SKM-1 treated with dmso at 0.1 percent for 144 hours (cell line): Measurements from ENCODE around the gene IL18R1.

Source experiments
- DNase-seq: peaks from one replicate; lab custom pipeline; 2025; ENCODE audit not compliant: unreplicated experiment; lab: John Stamatoyannopoulos, UW

IL18R1 gene

GRCh38 chr2:102432386-102432785 lies 76.8 kb downstream of the IL18R1 start:
- DNase-seq, result no peak

GRCh38 chr2:102433973-102434654 lies 78.5 kb downstream of the IL18R1 start:
- no peak for DNase-seq

- no peak for DNase-seq
Measured at GRCh38 chr2:102434655-102435381, 79.2 kb downstream of the IL18R1 start.

GRCh38 chr2:102435741-102436140 lies 80.1 kb downstream of the IL18R1 start:
- DNase-seq, result no peak

GRCh38 chr2:102436323-102436722 lies 80.7 kb downstream of the IL18R1 start:
- DNase-seq, result no peak

GRCh38 chr2:102437122-102437521 lies 81.5 kb downstream of the IL18R1 start:
- DNase-seq, result no peak

- DNase-seq, result no peak
Measured at GRCh38 chr2:102438111-102438510, 82.5 kb downstream of the IL18R1 start.

GRCh38 chr2:102438578-102438977 lies 83.0 kb downstream of the IL18R1 start:
- DNase-seq, result no peak

GRCh38 chr2:102439065-102439695 lies 83.6 kb downstream of the IL18R1 start:
- no peak for DNase-seq

- DNase-seq, result peak; percentile 34
Measured at GRCh38 chr2:102442967-102443828, 87.6 kb downstream of the IL18R1 start.

GRCh38 chr2:102444233-102444632 lies 88.6 kb downstream of the IL18R1 start:
- no peak for DNase-seq

GRCh38 chr2:102446936-102447335 lies 91.3 kb downstream of the IL18R1 start:
- no peak for DNase-seq
